Left ventricle myocardium inferior (tissue), 1 donor: Measurements from ENCODE around the gene NRXN2. TPM values are rescaled to one million over a fixed set of nuclear protein-coding genes. Genes with fewer than 3 reads are reported as not detected.

Experiments used
- DNase-seq: peaks from one replicate; pipeline ENCODE4 v3.0.0-alpha.2; 2020
- H3K27ac ChIP-seq: fragments of 200-600 bp; replicated peaks from 2 replicates; pipeline ENCODE4 v1.8.0; 2021
- H3K27me3 ChIP-seq: fragments of 200-600 bp; 2 replicates; pipeline ENCODE4 v1.8.0; 2021; ENCODE audit warnings: low read depth
- H3K36me3 ChIP-seq: fragments of 200-600 bp; 2 replicates; pipeline ENCODE4 v1.8.0; 2021
- H3K4me1 ChIP-seq: fragments of 200-600 bp; 2 replicates; pipeline ENCODE4 v1.8.0; 2021
- H3K4me3 ChIP-seq: fragments of 200-600 bp; 2 replicates; pipeline ENCODE4 v1.8.0; 2021; ENCODE audit warnings: mild to moderate bottlenecking, moderate library complexity
- H3K9me3 ChIP-seq: fragments of 200-600 bp; replicated peaks from 2 replicates; pipeline ENCODE4 v1.8.0; 2021
- CTCF ChIP-seq: fragments of 200-600 bp; IDR thresholded peaks from 2 replicates; pipeline ENCODE4 v1.8.0; 2021; ENCODE audit warnings: antibody characterized with exemption, mild to moderate bottlenecking, borderline replicate concordance
- intact Hi-C: fragments of 100-400 bp; cut with micrococcal nuclease; formaldehyde crosslinking; loops from one replicate; pipeline ENCODE4 v1.11.0; 2022
- total RNA-seq: library from RNA; stranded (reverse); fragmentation: NEBNext Ultra II Directional; extraction: Animal tissue kit (Norgen Biotek cat#: 25700); gene quantifications from one replicate; pipeline ENCODE4 v1.2.1, GENCODE V29; 2021
- donor health status: DM: no; HTN: yes; CAD: no; lungs with severe emphysema.

NRXN2 gene
- total RNA-seq, 1 donor from 2014 or later = 0.71 TPM

- no peak for DNase-seq
These were observed 64.7 kb downstream of the NRXN2 start for GRCh38 chr11:64658265-64658664.

GRCh38 chr11:64656862-64657261 lies 66.1 kb downstream of the NRXN2 start:
- Histone ChIP-seq H3K9me3 (no peaks in the 10 kb centered on the region), H3K36me3 (no peaks in the 10 kb centered on the region), H3K27ac (no peak overlapping the region), H3K4me1 (peaks cover 18% of the 10 kb centered on the region), H3K27me3 (peaks cover 41% of the 10 kb centered on the region), H3K4me3 (no peak overlapping the region)
- no peak for TF ChIP-seq CTCF
- no peak for DNase-seq
- intact Hi-C loops = no loop called here

More at GRCh38 chr11:64658265-64658664, 64.7 kb downstream of the NRXN2 start:
- Histone ChIP-seq H3K4me3 (no peak overlapping the region), H3K9me3 (no peaks in the 10 kb centered on the region), H3K36me3 (no peaks in the 10 kb centered on the region), H3K4me1 (peaks cover 13% of the 10 kb centered on the region), H3K27ac (no peak overlapping the region), H3K27me3 (peaks cover 41% of the 10 kb centered on the region)
- TF ChIP-seq CTCF = no peak
- intact Hi-C loops = no loop called here

- H3K27me3 ChIP-seq = peaks cover 38% of the 10 kb centered on the region
- H3K36me3 ChIP-seq = no peaks in the 10 kb centered on the region
- no peak overlapping the region for H3K27ac ChIP-seq
- H3K4me1 ChIP-seq = peaks cover 13% of the 10 kb centered on the region
- no peak for DNase-seq
- H3K4me3 ChIP-seq = no peak overlapping the region
- TF ChIP-seq CTCF = no peak
- intact Hi-C loops = no loop called here
- no peaks in the 10 kb centered on the region for H3K9me3 ChIP-seq
These were observed 66.9 kb downstream of the NRXN2 start for GRCh38 chr11:64655941-64656601.

GRCh38 chr11:64654958-64655541 lies 67.9 kb downstream of the NRXN2 start:
- DNase-seq = no peak
- Histone ChIP-seq H3K4me1 (peaks cover 5% of the 10 kb centered on the region), H3K36me3 (no peaks in the 10 kb centered on the region), H3K27ac (no peak overlapping the region), H3K27me3 (peaks cover 31% of the 10 kb centered on the region), H3K4me3 (no peak overlapping the region), H3K9me3 (no peaks in the 10 kb centered on the region)
- intact Hi-C loops = loop anchor here (5.0 kb wide), 1 partner anchor 103 kb away; no protein-coding TSS in a partner anchor
- TF ChIP-seq CTCF = no peak

GRCh38 chr11:64654439-64654838 lies 68.6 kb downstream of the NRXN2 start:
- Histone ChIP-seq H3K36me3 (no peaks in the 10 kb centered on the region), H3K27me3 (peaks cover 31% of the 10 kb centered on the region), H3K4me3 (no peak overlapping the region), H3K4me1 (peaks cover 5% of the 10 kb centered on the region), H3K27ac (no peak overlapping the region), H3K9me3 (no peaks in the 10 kb centered on the region)
- TF ChIP-seq CTCF = no peak
- DNase-seq = no peak
- intact Hi-C loops = loop anchor here (5.0 kb wide), 1 partner anchor 102 kb away; no protein-coding TSS in a partner anchor
